HL-60 (cell line): ENCODE data around the gene INAFM2.

Experiments
- DNase-seq, 2 experiments: peaks; one replicate each; pipeline ENCODE4 v3.0.0-alpha.2; 2010 to 2020; ENCODE audit warnings: low read depth in 1 of 2, low spot score in 1 of 2
- H3K27ac ChIP-seq: fragments of 250-450 bp; sonication (Bioruptor Pico); replicated peaks from 2 replicates; pipeline ENCODE4 v1.5.1; 2020; ENCODE audit warnings: mild to moderate bottlenecking, moderate library complexity
- H3K27me3 ChIP-seq: fragments of 250-450 bp; sonication (Bioruptor Pico); 2 replicates; pipeline ENCODE4 v1.5.1; 2021; ENCODE audit warnings: mild to moderate bottlenecking, moderate library complexity; ENCODE audit not compliant: insufficient read depth, poor library complexity, severe bottlenecking
- H3K4me3 ChIP-seq: replicated peaks from 2 replicates; pipeline ENCODE4 v1.5.1; 2011; ENCODE audit warnings: mild to moderate bottlenecking, control low read depth, low read length; ENCODE audit not compliant: insufficient read depth
- CTCF ChIP-seq: IDR thresholded peaks from one replicate; pipeline ENCODE4 v1.5.1; 2011; ENCODE audit warnings: low read length, control low read depth, inconsistent platforms; ENCODE audit not compliant: insufficient read depth
- GABPA ChIP-seq: IDR thresholded peaks from 2 replicates; pipeline ENCODE4 v1.6.1; 2012; ENCODE audit warnings: low read depth
- POLR2AphosphoS5 ChIP-seq: IDR thresholded peaks from 2 replicates; pipeline ENCODE4 v1.6.1; 2012; ENCODE audit warnings: low read depth
- REST ChIP-seq: IDR thresholded peaks from 2 replicates; pipeline ENCODE4 v1.6.1; 2012; ENCODE audit warnings: low read depth; ENCODE audit not compliant: insufficient replicate concordance
- SPI1 ChIP-seq: IDR thresholded peaks from 2 replicates; pipeline ENCODE4 v1.6.1; 2012; ENCODE audit warnings: low read depth, mild to moderate bottlenecking, borderline replicate concordance

The INAFM2 gene

GRCh38 chr15:40354408-40355171, 31.1 kb downstream of the INAFM2 start:
- Histone ChIP-seq H3K4me3 (no peak overlapping the region), H3K27ac (no peak overlapping the region), H3K27me3 (no peaks in the 10 kb centered on the region)
- DNase-seq, result no peak
- TF ChIP-seq CTCF, result peak; percentile 36
- TF ChIP-seq POLR2AphosphoS5, result no peak

GRCh38 chr15:40355976-40356585, 32.6 kb downstream of the INAFM2 start:
- no peak for TF ChIP-seq GABPA
- no peak for TF ChIP-seq SPI1
- no peak for TF ChIP-seq POLR2AphosphoS5
- no peak for TF ChIP-seq CTCF
- no peak for TF ChIP-seq REST
- Histone ChIP-seq H3K27ac (no peak overlapping the region), H3K4me3 (no peak overlapping the region), H3K27me3 (no peaks in the 10 kb centered on the region)
- no peak for DNase-seq

- DNase-seq, result no peak
- Histone ChIP-seq H3K27me3 (no peaks in the 10 kb centered on the region), H3K27ac (no peak overlapping the region), H3K4me3 (no peak overlapping the region)
- TF ChIP-seq CTCF, result no peak
- no peak for TF ChIP-seq REST
Measured at GRCh38 chr15:40357246-40357645, 33.8 kb downstream of the INAFM2 start.
